ENCODE data around the gene RANBP10.
"Not testable (repeated sequence)": the region's sequence is repeated elsewhere in the genome, so short reads cannot be mapped to it uniquely, and the experiment has no call there.

The RANBP10 gene

GRCh38 chr16:67752641-67753040, 53.7 kb downstream of the RANBP10 start:
- Histone ChIP-seq H3K79me2 (ENCODE audit: insufficient read depth, low read length) (no peaks in the 10 kb centered on the region), H3K4me3 (ENCODE audit: insufficient read depth, low read length, poor library complexity, severe bottlenecking) (no peak overlapping the region), H3K9me3 (ENCODE audit: insufficient read depth, low read length) (no peaks in the 10 kb centered on the region), H3K4me2 (ENCODE audit: low read depth, low read length, poor library complexity, severe bottlenecking) (no peak overlapping the region), H3F3A (ENCODE audit: insufficient read depth) (no peaks in the 10 kb centered on the region), H3K27me3 (ENCODE audit: low read length) (no peaks in the 10 kb centered on the region), H3K9ac (ENCODE audit: low read length) (no peak overlapping the region), H3K27ac (ENCODE audit: low read depth, low read length) (no peak overlapping the region), H3K36me3 (ENCODE audit: low read length) (no peaks in the 10 kb centered on the region), H2AFZ (ENCODE audit: low read depth, low read length, severe bottlenecking) (no peak overlapping the region), H3K9me2 (replicated peaks; ENCODE audit: insufficient read depth, low read length) (no peaks in the 10 kb centered on the region), H4K20me1 (ENCODE audit: low read depth, low read length) (no peaks in the 10 kb centered on the region)
- TF ChIP-seq CTCF (IDR thresholded peaks at IDR 0.05; ENCODE audit: insufficient read depth, low read length, poor library complexity, severe bottlenecking) (no peak), EZH2phosphoT487 (conservative IDR thresholded peaks at IDR 0.05; ENCODE audit: low read length) (no peak)

- not testable (repeated sequence) for H3K27me3 ChIP-seq (ENCODE audit: low read length); H3K4me2 ChIP-seq (ENCODE audit: low read depth, low read length, poor library complexity, severe bottlenecking); H3K79me2 ChIP-seq (ENCODE audit: insufficient read depth, low read length); H3K36me3 ChIP-seq (ENCODE audit: low read length); H3K9me3 ChIP-seq (ENCODE audit: insufficient read depth, low read length); H3K9ac ChIP-seq (ENCODE audit: low read length); H4K20me1 ChIP-seq (ENCODE audit: low read depth, low read length); H2AFZ ChIP-seq (ENCODE audit: low read depth, low read length, severe bottlenecking); H3K27ac ChIP-seq (ENCODE audit: low read depth, low read length); H3K9me2 ChIP-seq (replicated peaks; ENCODE audit: insufficient read depth, low read length); H3F3A ChIP-seq (ENCODE audit: insufficient read depth); H3K4me3 ChIP-seq (ENCODE audit: insufficient read depth, low read length, poor library complexity, severe bottlenecking)
These were observed 55.0 kb downstream of the RANBP10 start for GRCh38 chr16:67751331-67751730.

GRCh38 chr16:67750466-67750865, 55.9 kb downstream of the RANBP10 start:
- H3K27me3 ChIP-seq (ENCODE audit: low read length) = no peaks in the 10 kb centered on the region
- H4K20me1 ChIP-seq (ENCODE audit: low read depth, low read length) = no peaks in the 10 kb centered on the region
- no peak overlapping the region for H2AFZ ChIP-seq (ENCODE audit: low read depth, low read length, severe bottlenecking)
- no peaks in the 10 kb centered on the region for H3K9me2 ChIP-seq (replicated peaks; ENCODE audit: insufficient read depth, low read length)
- no peak overlapping the region for H3K4me3 ChIP-seq (ENCODE audit: insufficient read depth, low read length, poor library complexity, severe bottlenecking)
- H3K27ac ChIP-seq (ENCODE audit: low read depth, low read length) = no peak overlapping the region
- no peaks in the 10 kb centered on the region for H3K36me3 ChIP-seq (ENCODE audit: low read length)
- H3F3A ChIP-seq (ENCODE audit: insufficient read depth) = no peaks in the 10 kb centered on the region
- TF ChIP-seq EZH2phosphoT487 (conservative IDR thresholded peaks at IDR 0.05; ENCODE audit: low read length) (no peak), CTCF (IDR thresholded peaks at IDR 0.05; ENCODE audit: insufficient read depth, low read length, poor library complexity, severe bottlenecking) (no peak)
- no peaks in the 10 kb centered on the region for H3K79me2 ChIP-seq (ENCODE audit: insufficient read depth, low read length)
- no peaks in the 10 kb centered on the region for H3K9me3 ChIP-seq (ENCODE audit: insufficient read depth, low read length)
- no peak overlapping the region for H3K4me2 ChIP-seq (ENCODE audit: low read depth, low read length, poor library complexity, severe bottlenecking)
- no peak overlapping the region for H3K9ac ChIP-seq (ENCODE audit: low read length)

GRCh38 chr16:67749436-67750078, 56.8 kb downstream of the RANBP10 start:
- Histone ChIP-seq H2AFZ (ENCODE audit: low read depth, low read length, severe bottlenecking) (no peak overlapping the region), H3K36me3 (ENCODE audit: low read length) (no peaks in the 10 kb centered on the region), H3F3A (ENCODE audit: insufficient read depth) (no peaks in the 10 kb centered on the region), H3K9me3 (ENCODE audit: insufficient read depth, low read length) (no peaks in the 10 kb centered on the region), H4K20me1 (ENCODE audit: low read depth, low read length) (no peaks in the 10 kb centered on the region), H3K27me3 (ENCODE audit: low read length) (no peaks in the 10 kb centered on the region), H3K4me2 (ENCODE audit: low read depth, low read length, poor library complexity, severe bottlenecking) (no peak overlapping the region), H3K27ac (ENCODE audit: low read depth, low read length) (no peak overlapping the region), H3K4me3 (ENCODE audit: insufficient read depth, low read length, poor library complexity, severe bottlenecking) (no peak overlapping the region), H3K79me2 (ENCODE audit: insufficient read depth, low read length) (no peaks in the 10 kb centered on the region), H3K9me2 (replicated peaks; ENCODE audit: insufficient read depth, low read length) (no peaks in the 10 kb centered on the region), H3K9ac (ENCODE audit: low read length) (no peak overlapping the region)
- TF ChIP-seq EZH2phosphoT487 (conservative IDR thresholded peaks at IDR 0.05; ENCODE audit: low read length) (no peak), CTCF (IDR thresholded peaks at IDR 0.05; ENCODE audit: insufficient read depth, low read length, poor library complexity, severe bottlenecking) (no peak)
